ENCODE data around the gene CHN1. TPM values are rescaled to one million over a fixed set of nuclear protein-coding genes. Genes with fewer than 3 reads are reported as not detected.

Gene CHN1
- total RNA-seq, 1 experiment from 2014 or later: 10.2 TPM

GRCh38 chr2:174788291-174788929 lies 216.8 kb downstream of the CHN1 start:
- DNase-seq (ENCODE audit: low read depth): no peak

- DNase-seq (ENCODE audit: low read depth): peak; percentile 76
Observed at GRCh38 chr2:174787487-174788205, 217.5 kb downstream of the CHN1 start.

GRCh38 chr2:174786066-174786725 lies 219.0 kb downstream of the CHN1 start:
- peak; percentile 33 for DNase-seq (ENCODE audit: low read depth)

- no peak for DNase-seq (ENCODE audit: low read depth)
Observed at GRCh38 chr2:174785481-174785880, 219.7 kb downstream of the CHN1 start.

- no peak for DNase-seq (ENCODE audit: low read depth)
Observed at GRCh38 chr2:174784909-174785308, 220.3 kb downstream of the CHN1 start.

- DNase-seq (ENCODE audit: low read depth): no peak
Observed at GRCh38 chr2:174784316-174784715, 220.9 kb downstream of the CHN1 start.

- no peak for DNase-seq (ENCODE audit: low read depth)
Observed at GRCh38 chr2:174781996-174782395, 223.2 kb downstream of the CHN1 start.

- no peak for DNase-seq (ENCODE audit: low read depth)
Observed at GRCh38 chr2:174781298-174781697, 223.9 kb downstream of the CHN1 start.

- DNase-seq (ENCODE audit: low read depth): no peak
Observed at GRCh38 chr2:174780856-174781255, 224.3 kb downstream of the CHN1 start.

GRCh38 chr2:174780191-174780840 lies 224.9 kb downstream of the CHN1 start:
- peak; percentile 18 for DNase-seq (ENCODE audit: low read depth)

GRCh38 chr2:174779361-174779928 lies 225.7 kb downstream of the CHN1 start:
- peak; percentile 78 for DNase-seq (ENCODE audit: low read depth)

GRCh38 chr2:174778085-174778981 lies 226.8 kb downstream of the CHN1 start:
- peak; percentile 98 for DNase-seq (ENCODE audit: low read depth)

- no peak for DNase-seq (ENCODE audit: low read depth)
Observed at GRCh38 chr2:174777347-174778084, 227.7 kb downstream of the CHN1 start.

GRCh38 chr2:174776675-174777074 lies 228.5 kb downstream of the CHN1 start:
- no peak for DNase-seq (ENCODE audit: low read depth)

GRCh38 chr2:174776223-174776622 lies 229.0 kb downstream of the CHN1 start:
- DNase-seq (ENCODE audit: low read depth): no peak

GRCh38 chr2:174775571-174775980 lies 229.6 kb downstream of the CHN1 start:
- peak; percentile 28 for DNase-seq (ENCODE audit: low read depth)

GRCh38 chr2:174774886-174775285 lies 230.3 kb downstream of the CHN1 start:
- DNase-seq (ENCODE audit: low read depth): no peak

GRCh38 chr2:174773215-174773614 lies 232.0 kb downstream of the CHN1 start:
- DNase-seq (ENCODE audit: low read depth): no peak

- no peak for DNase-seq (ENCODE audit: low read depth)
Observed at GRCh38 chr2:174772472-174772801, 232.7 kb downstream of the CHN1 start.
